ENCODE measurements around the gene PTMS. TPM values are rescaled to one million over a fixed set of nuclear protein-coding genes. Genes with fewer than 3 reads are reported as not detected.

PTMS gene
- total RNA-seq, 4 donors from 2014 or later, result 91.6 to 131 (median 114) TPM

DNA sequence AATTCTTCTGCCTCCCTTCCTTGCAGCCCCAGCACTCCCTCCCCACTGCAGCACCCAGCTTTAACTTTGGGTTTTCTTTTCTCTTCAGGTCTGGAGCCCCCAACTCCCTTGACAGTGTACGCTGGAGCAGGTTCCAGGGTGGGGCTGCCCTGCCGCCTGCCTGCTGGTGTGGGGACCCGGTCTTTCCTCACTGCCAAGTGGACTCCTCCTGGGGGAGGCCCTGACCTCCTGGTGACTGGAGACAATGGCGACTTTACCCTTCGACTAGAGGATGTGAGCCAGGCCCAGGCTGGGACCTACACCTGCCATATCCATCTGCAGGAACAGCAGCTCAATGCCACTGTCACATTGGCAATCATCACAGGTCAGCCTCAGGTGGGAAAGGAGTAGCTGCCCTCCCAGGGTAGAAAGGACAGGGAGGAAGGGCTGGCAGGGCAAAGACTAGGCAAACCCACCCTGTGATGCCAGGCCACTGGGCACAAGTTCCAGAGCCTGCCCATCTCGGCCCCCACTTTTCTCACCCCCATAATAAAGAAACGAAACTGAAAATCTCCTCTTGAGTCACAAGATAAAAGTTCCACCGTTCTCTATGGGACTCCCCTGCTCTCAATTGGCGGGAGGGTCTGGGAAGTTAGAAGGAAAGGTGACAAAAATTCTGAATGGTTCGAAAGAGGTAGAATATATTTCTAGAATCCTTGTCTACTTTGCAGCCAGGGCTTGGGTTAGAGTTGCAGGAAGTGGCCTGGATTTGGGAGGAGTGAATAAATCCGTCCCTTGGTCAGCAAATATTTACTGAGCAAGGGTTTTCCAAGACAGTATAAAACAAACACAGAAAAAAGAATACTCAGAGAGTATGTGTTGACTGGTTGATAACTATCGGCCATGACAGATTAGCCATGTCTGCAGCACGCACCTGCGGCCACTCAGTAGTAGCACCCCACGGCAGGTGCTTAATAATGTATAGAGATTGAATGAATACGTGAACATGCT lies 9.3 kb downstream of the PTMS start:
- intact Hi-C loops (cut with DNase I; ENCODE audit: low total_unique reads), result no loop called here
- no peak overlapping the region for H3K4me3 ChIP-seq (ENCODE audit: low read depth, poor library complexity, severe bottlenecking)
- WGBS, 2 donors, result 84 to 86% methylated on average over 16 of the region's 16 CpGs
- DNase-seq (ENCODE audit: low spot score in 2 of 2), result no peak
- TF ChIP-seq POLR2A (IDR thresholded peaks at IDR 0.05), result no peak
- TF ChIP-seq, protein P1, sequence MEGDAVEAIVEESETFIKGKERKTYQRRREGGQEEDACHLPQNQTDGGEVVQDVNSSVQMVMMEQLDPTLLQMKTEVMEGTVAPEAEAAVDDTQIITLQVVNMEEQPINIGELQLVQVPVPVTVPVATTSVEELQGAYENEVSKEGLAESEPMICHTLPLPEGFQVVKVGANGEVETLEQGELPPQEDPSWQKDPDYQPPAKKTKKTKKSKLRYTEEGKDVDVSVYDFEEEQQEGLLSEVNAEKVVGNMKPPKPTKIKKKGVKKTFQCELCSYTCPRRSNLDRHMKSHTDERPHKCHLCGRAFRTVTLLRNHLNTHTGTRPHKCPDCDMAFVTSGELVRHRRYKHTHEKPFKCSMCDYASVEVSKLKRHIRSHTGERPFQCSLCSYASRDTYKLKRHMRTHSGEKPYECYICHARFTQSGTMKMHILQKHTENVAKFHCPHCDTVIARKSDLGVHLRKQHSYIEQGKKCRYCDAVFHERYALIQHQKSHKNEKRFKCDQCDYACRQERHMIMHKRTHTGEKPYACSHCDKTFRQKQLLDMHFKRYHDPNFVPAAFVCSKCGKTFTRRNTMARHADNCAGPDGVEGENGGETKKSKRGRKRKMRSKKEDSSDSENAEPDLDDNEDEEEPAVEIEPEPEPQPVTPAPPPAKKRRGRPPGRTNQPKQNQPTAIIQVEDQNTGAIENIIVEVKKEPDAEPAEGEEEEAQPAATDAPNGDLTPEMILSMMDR (IDR thresholded peaks at IDR 0.05), result no peak

DNA sequence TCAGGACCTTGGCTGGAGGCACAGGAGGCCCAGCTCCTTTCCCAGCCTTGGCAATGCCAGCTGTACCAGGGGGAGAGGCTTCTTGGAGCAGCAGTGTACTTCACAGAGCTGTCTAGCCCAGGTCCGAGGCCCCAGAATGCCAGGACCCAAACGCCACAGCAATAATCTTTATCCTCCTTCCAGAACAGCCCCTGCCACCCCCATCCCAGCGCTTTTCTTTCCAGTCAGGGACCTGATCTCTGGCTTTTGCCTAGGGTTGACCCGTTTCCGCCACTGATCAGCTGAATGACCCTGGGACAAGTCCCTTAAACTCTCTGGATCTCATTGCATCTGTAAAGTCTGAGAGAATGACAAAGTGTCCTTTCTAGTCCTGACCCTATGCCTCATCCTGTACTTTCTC lies 11.2 kb downstream of the PTMS start:
- TF ChIP-seq, protein P1 (IDR thresholded peaks at IDR 0.05), result no peak
- no peak for TF ChIP-seq POLR2A (IDR thresholded peaks at IDR 0.05)
- intact Hi-C loops (cut with DNase I; ENCODE audit: low total_unique reads), result no loop called here
- no peak for DNase-seq (ENCODE audit: low spot score in 2 of 2)
- 92 to 97% methylated on average over 5 of the region's 5 CpGs for WGBS, 2 donors
- H3K4me3 ChIP-seq (ENCODE audit: low read depth, poor library complexity, severe bottlenecking), result no peak overlapping the region

DNA sequence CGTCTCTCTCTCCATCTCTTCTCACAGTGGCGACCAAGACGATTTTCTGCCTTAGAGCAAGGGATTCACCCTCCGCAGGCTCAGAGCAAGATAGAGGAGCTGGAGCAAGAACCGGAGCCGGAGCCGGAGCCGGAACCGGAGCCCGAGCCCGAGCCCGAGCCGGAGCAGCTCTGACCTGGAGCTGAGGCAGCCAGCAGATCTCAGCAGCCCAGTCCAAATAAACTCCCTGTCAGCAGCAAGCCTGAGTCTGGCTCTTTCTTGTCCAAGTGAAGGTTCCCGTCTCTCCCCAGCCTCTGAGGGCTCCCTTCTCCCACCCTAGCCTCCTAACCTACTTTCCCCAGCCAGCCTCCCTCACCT lies 12.0 kb downstream of the PTMS start:
- DNase-seq (ENCODE audit: low spot score in 2 of 2), result no peak
- WGBS, 2 donors, result 25 to 32% methylated on average over 14 of the region's 14 CpGs
- TF ChIP-seq, protein P1 (IDR thresholded peaks at IDR 0.05), result no peak
- TF ChIP-seq POLR2A (IDR thresholded peaks at IDR 0.05), result no peak
- no peak overlapping the region for H3K4me3 ChIP-seq (ENCODE audit: low read depth, poor library complexity, severe bottlenecking)
- intact Hi-C loops (cut with DNase I; ENCODE audit: low total_unique reads), result loop anchor here (2.0 kb wide), 1 partner anchor 23 kb away; no protein-coding TSS in a partner anchor

DNA sequence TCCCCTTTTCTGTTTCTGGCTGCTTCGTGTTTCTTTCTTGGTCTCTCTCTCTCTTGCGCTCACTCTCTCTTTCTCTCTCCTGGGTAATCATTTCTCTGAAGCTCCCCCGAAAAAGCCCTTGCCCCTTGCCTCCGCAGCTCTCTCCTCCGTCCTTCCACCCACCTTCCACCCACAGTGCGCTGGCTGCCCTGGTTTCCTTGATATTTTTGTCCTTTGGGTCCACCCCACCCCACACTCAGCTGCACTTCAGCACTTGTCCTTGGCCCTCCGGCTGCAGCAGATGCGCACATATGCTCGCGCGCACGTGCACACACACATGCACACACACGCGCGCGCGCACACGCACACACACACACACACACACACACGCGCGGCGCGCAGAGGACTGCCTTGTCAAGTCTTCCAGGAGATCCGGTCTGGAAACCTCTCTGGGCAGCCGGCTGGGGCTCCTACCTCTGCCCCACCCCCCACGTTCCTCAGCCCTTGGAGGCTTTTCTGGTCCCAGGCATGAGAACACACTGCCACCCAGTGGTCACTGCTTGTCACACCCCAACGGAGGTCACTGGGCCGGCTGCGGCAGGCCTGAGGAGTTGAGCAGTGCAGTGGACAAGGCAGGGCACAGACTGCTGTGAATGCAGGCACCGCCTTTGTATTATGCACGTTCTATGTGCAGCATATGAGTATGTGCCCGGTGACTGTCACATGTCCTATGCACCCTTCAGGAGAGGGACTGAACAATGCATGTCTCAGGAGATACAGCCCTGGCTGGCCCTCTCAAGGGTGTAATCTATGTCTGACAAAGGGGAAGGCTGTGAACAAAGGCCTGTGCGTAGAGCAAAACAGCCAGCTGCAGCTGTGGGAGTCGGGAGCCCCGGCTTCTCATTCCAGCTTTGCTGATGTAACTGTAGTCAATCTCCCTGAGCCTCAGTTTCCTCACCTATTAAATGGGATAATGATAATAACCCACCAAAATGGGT lies 12.7 kb downstream of the PTMS start:
- intact Hi-C loops (cut with DNase I; ENCODE audit: low total_unique reads), result loop anchor here (2.0 kb wide), 1 partner anchor 24 kb away; no protein-coding TSS in a partner anchor
- 3 to 4% methylated on average over 35 of the region's 35 CpGs for WGBS, 2 donors
- DNase-seq (ENCODE audit: low spot score in 2 of 2), result peak; percentile 94 to 99
- H3K4me3 ChIP-seq (ENCODE audit: low read depth, poor library complexity, severe bottlenecking), result no peak overlapping the region
- TF ChIP-seq, protein P1 (IDR thresholded peaks at IDR 0.05), result peak in 1 of 3 donors; percentile 88
- TF ChIP-seq POLR2A (IDR thresholded peaks at IDR 0.05), result no peak

DNA sequence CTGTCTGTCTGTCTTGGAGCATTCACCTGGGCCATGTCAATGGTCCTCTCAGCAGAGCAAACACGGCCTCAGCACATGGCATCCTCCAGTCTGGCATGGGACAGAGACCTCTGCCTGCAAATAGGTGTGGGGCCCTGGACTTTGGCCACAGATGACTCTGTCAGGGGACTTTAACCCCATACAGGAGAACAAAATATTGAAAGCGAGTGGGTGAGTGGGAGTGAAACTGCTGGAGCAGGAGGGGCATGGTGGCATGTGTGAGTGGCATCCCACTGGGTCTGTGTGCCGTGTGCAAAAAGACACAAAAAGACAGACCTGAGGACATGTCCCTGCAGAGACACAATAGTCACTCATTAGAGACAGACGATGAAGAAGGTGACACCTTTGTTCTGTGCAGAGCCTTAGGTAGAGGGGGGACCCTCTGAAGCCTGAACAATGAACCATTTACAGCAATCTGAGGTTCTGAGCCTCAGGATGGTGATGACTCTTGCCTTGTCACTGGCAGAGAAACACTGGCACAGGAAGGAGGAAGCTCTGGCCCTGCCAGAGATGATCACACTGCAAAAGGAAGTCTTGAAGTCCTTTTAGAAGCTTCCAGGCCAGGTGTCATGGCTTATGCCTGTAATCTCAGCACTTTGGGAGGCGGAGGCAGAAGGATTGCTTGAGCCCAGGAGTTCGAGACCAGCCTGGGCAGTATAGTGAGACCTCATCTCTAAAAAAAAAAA lies 13.7 kb downstream of the PTMS start:
- H3K4me3 ChIP-seq (ENCODE audit: low read depth, poor library complexity, severe bottlenecking), result no peak overlapping the region
- no peak for DNase-seq (ENCODE audit: low spot score in 2 of 2)
- intact Hi-C loops (cut with DNase I; ENCODE audit: low total_unique reads), result loop anchor here (2.0 kb wide), 1 partner anchor 25 kb away; no protein-coding TSS in a partner anchor
- TF ChIP-seq, protein P1 (IDR thresholded peaks at IDR 0.05), result no peak
- no peak for TF ChIP-seq POLR2A (IDR thresholded peaks at IDR 0.05)
- WGBS, 2 donors, result 75 to 76% methylated on average over 6 of the region's 6 CpGs
